Ishikawa (cell line): ENCODE results near the gene HPD.
A peak's percentile ranks its signal among the peaks of the same experiment; 100 is the strongest.

Source experiments
- CEBPB ChIP-seq: IDR thresholded peaks from 2 replicates; pipeline ENCODE4 v1.6.1; 2012
- CREB1 ChIP-seq: IDR thresholded peaks from 2 replicates; pipeline ENCODE4 v1.6.1; 2012; ENCODE audit warnings: low read depth
- EGR1 ChIP-seq: IDR thresholded peaks from 2 replicates; pipeline ENCODE4 v1.6.1; 2012
- EP300 ChIP-seq: IDR thresholded peaks from 2 replicates; pipeline ENCODE4 v1.6.1; 2012; ENCODE audit warnings: borderline replicate concordance
- FOXM1 ChIP-seq: IDR thresholded peaks from 2 replicates; pipeline ENCODE4 v1.6.1; 2012; ENCODE audit warnings: low read depth, borderline replicate concordance
- MAX ChIP-seq: IDR thresholded peaks from 2 replicates; pipeline ENCODE4 v1.6.1; 2012
- NFIC ChIP-seq: IDR thresholded peaks from 2 replicates; pipeline ENCODE4 v1.6.1; 2012
- RAD21 ChIP-seq: IDR thresholded peaks from 2 replicates; pipeline ENCODE4 v1.6.1; 2012; ENCODE audit warnings: low read depth
- REST ChIP-seq: IDR thresholded peaks from 2 replicates; pipeline ENCODE4 v1.6.1; 2012; ENCODE audit warnings: low read depth, mild to moderate bottlenecking
- TAF1 ChIP-seq: IDR thresholded peaks from 2 replicates; pipeline ENCODE4 v1.6.1; 2012; ENCODE audit warnings: low read depth, mild to moderate bottlenecking
- TCF12 ChIP-seq: IDR thresholded peaks from 2 replicates; pipeline ENCODE4 v1.6.1; 2012; ENCODE audit warnings: low read depth
- TEAD4 ChIP-seq: IDR thresholded peaks from 2 replicates; pipeline ENCODE4 v1.6.1; 2012
- USF1 ChIP-seq: IDR thresholded peaks from 2 replicates; pipeline ENCODE4 v1.6.1; 2012
- YY1 ChIP-seq: IDR thresholded peaks from 2 replicates; pipeline ENCODE4 v1.6.1; 2012; ENCODE audit warnings: low read depth
- ZBTB7A ChIP-seq: IDR thresholded peaks from 2 replicates; pipeline ENCODE4 v1.6.1; 2012; ENCODE audit warnings: low read depth

HPD gene

GRCh38 chr12:121871467-121871866, 12.8 kb upstream of the HPD start:
- no peak for TF ChIP-seq MAX
- no peak for TF ChIP-seq EGR1
- TF ChIP-seq TCF12: no peak
- no peak for TF ChIP-seq ZBTB7A
- no peak for TF ChIP-seq NFIC
- TF ChIP-seq EP300: no peak
- TF ChIP-seq TEAD4: no peak
- TF ChIP-seq CEBPB: no peak
- no peak for TF ChIP-seq TAF1
- no peak for TF ChIP-seq CREB1
- no peak for TF ChIP-seq YY1
- TF ChIP-seq FOXM1: no peak
- no peak for TF ChIP-seq REST
- no peak for TF ChIP-seq USF1
- TF ChIP-seq RAD21: no peak

- no peak for TF ChIP-seq NFIC
- TF ChIP-seq TEAD4: no peak
- TF ChIP-seq ZBTB7A: no peak
- TF ChIP-seq EP300: no peak
- no peak for TF ChIP-seq CEBPB
- TF ChIP-seq MAX: no peak
- TF ChIP-seq TAF1: no peak
- TF ChIP-seq REST: no peak
Observed at GRCh38 chr12:121866331-121866730, 7.7 kb upstream of the HPD start.

GRCh38 chr12:121861636-121862254, 3.1 kb upstream of the HPD start:
- TF ChIP-seq NFIC (no peak), ZBTB7A (0 out of 2 replicates have a peak, but pooled peaks have one; percentile 46), REST (no peak), CREB1 (no peak), USF1 (no peak), TAF1 (no peak), MAX (no peak; the same call in 1 of the 2 replicates), EGR1 (no peak), YY1 (no peak), TEAD4 (no peak), EP300 (no peak), RAD21 (no peak), CEBPB (0 out of 2 replicates have a peak, but pooled peaks have one; percentile 3), FOXM1 (no peak), TCF12 (peak; percentile 24; the same call in 1 of the 2 replicates)

GRCh38 chr12:121860257-121860656, 1.6 kb upstream of the HPD start:
- no peak for TF ChIP-seq RAD21
- TF ChIP-seq EGR1: no peak
- TF ChIP-seq EP300: no peak
- TF ChIP-seq CEBPB: no peak
- no peak for TF ChIP-seq FOXM1
- TF ChIP-seq TAF1: no peak
- TF ChIP-seq TCF12: no peak
- no peak for TF ChIP-seq YY1
- TF ChIP-seq MAX: no peak
- no peak for TF ChIP-seq NFIC
- no peak for TF ChIP-seq CREB1
- no peak for TF ChIP-seq REST
- TF ChIP-seq USF1: no peak
- no peak for TF ChIP-seq ZBTB7A
- TF ChIP-seq TEAD4: no peak
